Skeletal muscle tissue (tissue), 4 donors: ENCODE measurements around the gene GPD1. TPM values are rescaled to one million over a fixed set of nuclear protein-coding genes. Genes with fewer than 3 reads are reported as not detected.

Experiments used
- H3K27ac ChIP-seq: one replicate; pipeline ENCODE4 v1.7.0; 2013; ENCODE audit warnings: mild to moderate bottlenecking, low read depth, low read length, inconsistent platforms
- H3K27me3 ChIP-seq, 3 donors: one replicate each; pipeline ENCODE4 v1.7.0; 2013; ENCODE audit warnings: low read length in 3 of 3; ENCODE audit not compliant: control insufficient read depth in 3 of 3, insufficient read depth in 3 of 3
- H3K36me3 ChIP-seq, 3 donors: one replicate each; pipeline ENCODE4 v1.7.0; 2013; ENCODE audit warnings: low read length in 3 of 3; ENCODE audit not compliant: control insufficient read depth in 3 of 3, insufficient read depth in 3 of 3
- H3K4me1 ChIP-seq, 3 donors: one replicate each; pipeline ENCODE4 v1.7.0; 2013; ENCODE audit warnings: low read length in 3 of 3, mild to moderate bottlenecking in 3 of 3; ENCODE audit not compliant: control insufficient read depth in 3 of 3, insufficient read depth in 3 of 3
- H3K4me3 ChIP-seq, 3 donors: one replicate each; pipeline ENCODE4 v1.7.0; 2013; ENCODE audit warnings: low read length in 3 of 3
- H3K9ac ChIP-seq, 3 donors: one replicate each; pipeline ENCODE4 v1.7.0; 2013; ENCODE audit warnings: low read length in 3 of 3, mild to moderate bottlenecking in 3 of 3, moderate library complexity in 2 of 3, low read depth in 1 of 3
- H3K9me3 ChIP-seq, 3 donors: one replicate each; pipeline ENCODE4 v1.7.0; 2013; ENCODE audit warnings: low read length in 3 of 3; ENCODE audit not compliant: control insufficient read depth in 3 of 3
- total RNA-seq: library from RNA; depleted of rRNA; stranded (reverse); fragments of >200 nt; gene quantifications from one replicate; pipeline ENCODE4 v1.2.3, GENCODE V29; 2014
- donor health status: Osteomylitis.

Gene GPD1
- total RNA-seq, 1 donor from 2014 or later, result 104 TPM

DNA sequence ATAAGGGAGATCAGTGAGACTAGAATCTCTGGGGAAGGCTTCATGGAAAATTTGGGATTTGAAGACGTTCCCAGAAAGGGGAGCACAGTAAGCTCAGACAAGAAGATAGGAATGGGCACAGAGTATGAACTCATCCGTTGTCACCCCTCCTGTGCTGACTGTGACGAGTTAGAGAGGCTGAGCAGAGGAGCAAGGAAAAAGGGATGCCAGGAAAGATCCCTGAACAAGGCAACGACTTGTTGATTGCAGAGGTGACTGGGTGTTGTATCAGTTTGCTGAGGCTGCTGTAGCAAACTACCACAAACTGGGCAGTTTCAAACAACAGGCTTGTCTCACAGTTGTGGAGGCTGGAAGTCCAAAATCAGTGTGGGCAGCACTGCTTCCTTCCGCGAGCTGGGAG is 5.9 kb upstream of the GPD1 start:
- Histone ChIP-seq H3K4me3 (no peak overlapping the region), H3K9me3 (no peaks in the 10 kb centered on the region), H3K27me3 (no peaks in the 10 kb centered on the region), H3K4me1 (peaks cover 9 to 13% (median 11%) of the 10 kb centered on the region in 3 donors), H3K9ac (no peak overlapping the region), H3K36me3 (peaks cover 48 to 69% (median 68%) of the 10 kb centered on the region in 3 donors), H3K27ac (no peak overlapping the region)

DNA sequence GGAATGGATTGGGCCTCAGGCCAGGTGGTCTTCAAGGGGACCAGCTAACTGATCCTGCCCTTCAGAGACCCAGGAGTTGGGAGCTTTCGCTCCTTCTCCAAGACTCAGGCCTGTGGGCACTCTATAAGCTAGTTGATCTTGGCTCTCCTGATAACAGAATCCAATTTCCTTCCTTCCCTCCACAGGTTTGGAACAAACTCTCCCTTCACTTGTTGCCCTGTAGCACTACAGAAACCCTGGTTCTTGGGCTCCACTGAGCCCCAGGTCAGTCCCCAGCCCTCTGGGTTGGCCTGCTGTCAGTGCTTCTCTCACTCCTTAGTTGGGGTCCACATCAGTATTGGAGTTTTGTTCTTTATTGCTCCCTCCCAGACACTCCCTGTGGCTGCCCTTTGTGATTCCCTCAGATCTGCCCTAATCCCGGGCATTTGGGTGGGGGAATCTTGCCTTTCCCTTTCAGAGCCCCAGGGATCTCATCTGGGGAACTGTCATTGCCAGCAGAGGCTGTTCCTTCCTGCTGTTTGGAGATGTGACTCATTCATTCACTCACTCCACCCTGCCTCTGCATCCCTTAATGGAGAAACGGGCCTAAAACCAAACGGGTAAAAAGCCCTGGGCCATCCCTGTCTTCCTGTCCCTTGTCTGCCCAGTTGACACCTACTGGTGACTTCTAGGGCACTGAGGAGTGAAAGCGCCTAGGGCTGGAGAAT is 4.4 kb upstream of the GPD1 start:
- Histone ChIP-seq H3K36me3 (peaks cover 46 to 60% (median 59%) of the 10 kb centered on the region in 3 donors), H3K9me3 (no peaks in the 10 kb centered on the region), H3K27ac (no peak overlapping the region), H3K4me3 (no peak overlapping the region), H3K27me3 (no peaks in the 10 kb centered on the region), H3K9ac (peak overlapping the region in 1 of 3 donors; percentile 33), H3K4me1 (peaks cover 24 to 28% (median 25%) of the 10 kb centered on the region in 3 donors)

DNA sequence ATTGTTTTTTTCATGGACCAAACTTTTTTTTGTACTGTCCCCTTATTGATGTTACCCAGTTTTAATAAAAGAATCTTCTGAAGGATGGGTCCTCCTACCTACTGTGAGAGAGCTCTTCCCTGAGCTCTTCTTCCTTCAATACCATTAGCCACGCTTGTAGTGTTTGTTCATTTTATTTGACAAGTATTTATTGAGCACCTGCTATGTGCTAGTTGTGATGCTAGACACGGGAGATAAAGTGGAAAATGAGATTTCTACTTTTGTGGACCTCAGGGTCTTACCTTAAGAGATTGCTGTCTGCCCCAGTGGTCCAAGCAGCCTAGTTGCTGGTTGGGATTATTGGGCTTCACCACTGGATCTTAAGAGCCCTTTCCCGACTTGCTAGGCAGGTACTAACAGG is 3.2 kb upstream of the GPD1 start:
- Histone ChIP-seq H3K36me3 (peaks cover 43 to 56% (median 50%) of the 10 kb centered on the region in 3 donors), H3K27ac (no peak overlapping the region)

DNA sequence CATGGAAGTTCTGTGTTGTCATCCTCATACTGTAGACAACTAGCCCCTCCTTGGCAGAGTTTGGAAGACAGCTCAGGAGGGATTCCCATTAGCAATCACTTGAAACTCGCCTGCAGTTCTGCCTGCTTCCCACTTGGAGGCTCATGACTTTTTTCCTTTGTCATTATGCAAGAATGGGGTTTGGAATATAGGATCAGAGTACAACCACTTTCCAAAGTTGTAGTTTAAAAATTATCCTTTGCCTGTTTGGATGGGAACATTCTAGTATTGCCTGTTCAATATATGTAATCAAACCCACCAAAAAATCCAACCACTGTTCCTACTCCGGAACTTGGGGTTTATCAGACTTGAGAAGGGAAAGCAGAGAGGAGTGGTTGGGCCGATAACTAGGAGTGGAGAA is 2.1 kb upstream of the GPD1 start:
- no peaks in the 10 kb centered on the region for H3K27me3 ChIP-seq
- peaks cover 39 to 46% (median 39%) of the 10 kb centered on the region in 3 donors for H3K36me3 ChIP-seq
- H3K9ac ChIP-seq, result no peak overlapping the region
- H3K4me3 ChIP-seq, result no peak overlapping the region
- H3K4me1 ChIP-seq, result peaks cover 40 to 50% (median 44%) of the 10 kb centered on the region in 3 donors
- no peak overlapping the region for H3K27ac ChIP-seq
- no peaks in the 10 kb centered on the region for H3K9me3 ChIP-seq

More for the DNA sequence above, 3.2 kb upstream of the GPD1 start:
- Histone ChIP-seq H3K4me1 (peaks cover 29 to 39% (median 34%) of the 10 kb centered on the region in 3 donors), H3K27me3 (no peaks in the 10 kb centered on the region), H3K9me3 (no peaks in the 10 kb centered on the region), H3K9ac (no peak overlapping the region), H3K4me3 (no peak overlapping the region)

DNA sequence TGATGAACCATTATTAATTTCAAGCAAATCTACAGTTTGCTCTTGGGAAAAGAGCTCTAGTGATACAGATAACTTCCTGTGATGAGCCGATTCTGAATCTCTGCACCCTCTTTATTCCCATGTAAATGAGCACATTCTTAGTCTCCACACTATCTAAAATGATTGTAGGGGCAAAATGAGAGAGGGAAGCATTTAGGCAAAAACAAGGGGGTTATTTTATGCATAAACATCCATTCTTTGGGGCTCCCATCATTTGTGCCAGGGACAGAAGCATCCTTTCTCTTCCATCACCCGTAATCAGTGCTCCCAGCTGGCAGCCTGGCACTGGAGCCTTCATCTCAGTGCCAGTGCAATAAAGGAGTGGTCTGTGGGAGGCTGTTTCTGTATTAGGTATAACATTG is 1.7 kb upstream of the GPD1 start:
- Histone ChIP-seq H3K4me1 (peaks cover 44 to 55% (median 49%) of the 10 kb centered on the region in 3 donors), H3K9ac (peak overlapping the region in 1 of 3 donors; percentile 6), H3K27ac (peak overlapping the region; percentile 90), H3K9me3 (no peaks in the 10 kb centered on the region), H3K36me3 (peaks cover 38 to 46% (median 39%) of the 10 kb centered on the region in 3 donors), H3K4me3 (no peak overlapping the region), H3K27me3 (no peaks in the 10 kb centered on the region)

DNA sequence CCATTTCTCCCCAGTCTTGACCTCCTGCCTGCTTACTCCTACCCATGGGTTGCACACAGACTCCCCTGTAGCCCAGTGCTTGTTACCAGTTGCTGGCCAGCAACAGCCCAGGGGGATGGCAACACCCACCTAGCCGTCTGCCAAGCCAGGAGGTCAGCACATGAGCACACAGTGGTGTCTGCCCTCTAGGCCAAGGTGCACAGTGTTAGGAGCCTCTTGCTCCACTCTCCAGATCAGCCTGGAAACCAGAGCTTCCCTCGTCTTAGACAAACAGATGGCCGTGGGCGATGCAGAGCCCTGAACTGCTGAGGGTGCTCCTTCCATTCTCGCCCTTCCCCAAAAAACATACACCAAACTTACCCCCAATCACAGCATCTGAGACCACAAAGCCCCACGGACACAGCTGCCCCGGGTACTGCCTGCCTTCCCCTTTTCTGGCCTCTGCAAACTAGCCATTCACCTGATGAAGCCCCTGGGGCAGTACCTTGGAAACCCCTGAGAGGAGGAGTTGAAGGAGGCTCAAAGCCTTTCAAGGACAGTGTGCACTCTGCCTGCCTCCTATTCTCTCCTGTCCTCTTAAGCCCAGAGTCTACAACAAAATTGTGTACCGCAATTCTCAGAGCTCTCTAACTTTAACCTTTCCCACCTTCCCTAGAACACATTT is 1.0 kb upstream of the GPD1 start:
- H3K4me3 ChIP-seq, result no peak overlapping the region
- H3K27ac ChIP-seq, result peak overlapping the region; percentile 90
- peaks cover 51 to 61% (median 55%) of the 10 kb centered on the region in 3 donors for H3K4me1 ChIP-seq
- no peaks in the 10 kb centered on the region for H3K9me3 ChIP-seq
- H3K9ac ChIP-seq, result peak overlapping the region in 2 of 3 donors; percentile 20 to 89
- H3K27me3 ChIP-seq, result no peaks in the 10 kb centered on the region
- H3K36me3 ChIP-seq, result peaks cover 42 to 51% (median 44%) of the 10 kb centered on the region in 3 donors

DNA sequence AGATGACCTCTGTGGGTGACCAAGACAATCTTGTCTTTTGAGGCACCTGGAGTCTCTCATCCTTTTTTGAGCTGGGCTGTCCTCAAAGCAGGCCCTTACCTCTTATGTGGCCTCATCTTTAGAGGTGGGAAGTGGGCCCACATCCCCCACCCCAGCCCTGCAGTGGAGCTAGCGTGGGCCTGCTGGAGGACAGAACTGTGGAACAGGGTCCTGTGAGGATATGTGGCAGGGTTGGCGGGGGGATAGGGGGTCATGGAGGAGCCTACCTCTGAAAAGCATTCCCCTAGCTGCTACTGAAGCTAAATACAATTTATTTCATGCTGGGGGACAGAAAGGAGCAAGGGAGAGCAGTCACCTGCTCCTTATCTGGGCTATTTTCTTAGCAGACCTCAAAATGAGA is 457 bp upstream of the GPD1 start:
- Histone ChIP-seq H3K36me3 (peaks cover 41 to 51% (median 44%) of the 10 kb centered on the region in 3 donors), H3K9ac (peak overlapping the region in 2 of 3 donors; percentile 84 to 89), H3K27ac (peak overlapping the region; percentile 90), H3K4me3 (peak overlapping the region in 2 of 3 donors; percentile 29 to 88), H3K27me3 (no peaks in the 10 kb centered on the region), H3K4me1 (peaks cover 57 to 67% (median 61%) of the 10 kb centered on the region in 3 donors), H3K9me3 (no peaks in the 10 kb centered on the region)

DNA sequence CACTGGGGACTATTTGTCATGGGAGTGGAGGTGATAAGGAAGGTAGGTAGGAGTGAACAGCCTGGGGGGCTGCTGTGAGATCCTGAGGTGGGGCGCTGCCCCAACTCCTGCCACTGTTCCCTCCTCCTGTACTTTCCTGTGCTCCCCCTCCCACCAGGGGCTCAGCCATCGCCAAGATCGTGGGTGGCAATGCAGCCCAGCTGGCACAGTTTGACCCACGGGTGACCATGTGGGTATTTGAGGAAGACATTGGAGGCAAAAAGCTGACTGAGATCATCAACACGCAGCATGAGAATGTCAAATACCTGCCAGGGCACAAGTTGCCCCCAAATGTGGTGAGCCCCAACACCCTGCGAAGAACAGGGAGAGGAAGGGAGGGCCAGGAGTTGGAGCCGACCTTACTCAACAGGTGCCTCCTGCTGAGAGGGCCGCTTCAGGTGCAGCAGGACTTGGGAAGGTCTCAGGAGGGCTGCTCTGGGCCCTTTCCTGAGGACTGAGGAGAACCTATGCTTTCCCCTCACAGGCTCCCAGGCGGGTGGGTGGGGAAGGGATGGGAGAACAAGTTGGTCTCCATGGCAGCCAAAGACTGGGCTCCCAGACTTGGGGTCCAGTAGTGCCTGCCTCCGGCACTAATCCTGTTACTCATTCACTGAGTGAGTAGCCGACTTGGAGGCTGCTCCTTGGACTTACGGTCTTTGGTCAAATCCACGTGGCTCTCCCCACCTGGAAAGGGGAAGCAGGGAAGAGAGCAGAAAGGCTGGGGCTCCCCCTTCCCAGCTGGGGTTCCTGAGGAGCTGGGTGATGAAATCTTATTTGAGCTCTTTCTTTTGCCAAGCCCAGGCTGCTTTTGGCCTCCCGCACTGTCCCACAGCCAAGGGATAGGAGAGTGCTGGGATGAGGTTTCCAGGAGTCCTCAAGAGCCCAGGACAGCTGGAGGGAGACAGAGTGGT is 884 bp downstream of the GPD1 start:
- peaks cover 69 to 79% (median 74%) of the 10 kb centered on the region in 3 donors for H3K4me1 ChIP-seq
- peak overlapping the region; percentile 90 for H3K27ac ChIP-seq
- H3K36me3 ChIP-seq, result peaks cover 31 to 44% (median 35%) of the 10 kb centered on the region in 3 donors
- no peaks in the 10 kb centered on the region for H3K27me3 ChIP-seq
- peak overlapping the region; percentile 86 to 94 (median 88) for H3K4me3 ChIP-seq
- H3K9me3 ChIP-seq, result no peaks in the 10 kb centered on the region
- peak overlapping the region; percentile 84 to 95 (median 89) for H3K9ac ChIP-seq

DNA sequence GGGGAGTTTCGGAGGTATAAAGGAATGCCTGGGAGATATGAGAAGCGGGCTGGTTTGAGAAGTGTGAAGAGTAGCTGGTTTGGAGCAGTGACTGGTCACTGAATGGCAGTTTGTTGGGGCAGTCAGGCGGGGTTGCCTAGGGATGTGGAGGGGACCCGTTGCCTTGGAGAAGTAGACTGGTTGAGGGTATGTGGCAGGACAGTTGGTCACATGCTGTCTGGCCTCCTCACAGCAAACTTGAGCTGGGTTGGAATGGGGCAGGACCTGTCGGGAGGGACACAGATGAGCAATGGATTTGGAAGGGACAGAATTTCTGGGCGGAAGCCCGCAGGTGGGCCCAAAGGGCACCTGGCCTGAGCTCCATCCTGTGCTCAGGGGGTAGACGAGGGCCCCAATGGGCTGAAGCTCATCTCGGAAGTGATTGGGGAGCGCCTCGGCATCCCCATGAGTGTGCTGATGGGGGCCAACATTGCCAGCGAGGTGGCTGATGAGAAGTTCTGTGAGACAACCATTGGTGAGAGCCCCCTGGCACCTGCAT is 2.2 kb downstream of the GPD1 start:
- H3K36me3 ChIP-seq, result peaks cover 21 to 32% (median 29%) of the 10 kb centered on the region in 3 donors
- H3K9me3 ChIP-seq, result no peaks in the 10 kb centered on the region
- peak overlapping the region; percentile 83 to 89 (median 84) for H3K9ac ChIP-seq
- peak overlapping the region; percentile 90 for H3K27ac ChIP-seq
- no peaks in the 10 kb centered on the region for H3K27me3 ChIP-seq
- peak overlapping the region; percentile 86 to 94 (median 88) for H3K4me3 ChIP-seq
- H3K4me1 ChIP-seq, result peaks cover 81 to 91% (median 87%) of the 10 kb centered on the region in 3 donors
